H1 (cell line): ENCODE measurements around the gene C19orf38. TPM values are rescaled to one million over a fixed set of nuclear protein-coding genes. Genes with fewer than 3 reads are reported as not detected.

Experiments used
- CTCF ChIA-PET: fragments of 300-600 bp; sonication (Branson Sonifier 250); formaldehyde crosslinking; loops from one replicate; lab custom pipeline; 2021; ENCODE audit not compliant: partially characterized antibody; lab: Charles Lee
- POLR2A ChIA-PET: fragments of 300-600 bp; sonication (Branson Sonifier 250); formaldehyde crosslinking; loops from one replicate; lab custom pipeline; 2021; ENCODE audit warnings: inconsistent platforms; ENCODE audit not compliant: partially characterized antibody; lab: Charles Lee
- DNase-seq, 2 experiments: peaks; one replicate each; pipeline versions ENCODE4 v3.0.0 to v3.0.0-alpha.2; 2010 to 2022; ENCODE audit warnings: low spot score in 2 of 2, low read depth in 1 of 2, mixed read lengths in 1 of 2
- FAIRE-seq: peaks from 2 replicates; lab custom pipeline; 2011; peaks lifted over from hg19 to GRCh38; lab: Jason Lieb, UNC
- H2AFZ ChIP-seq: 2 replicates; pipeline ENCODE4 v1.8.1; 2012; ENCODE audit warnings: low read length, inconsistent platforms
- H2AK5ac ChIP-seq: 2 replicates; pipeline ENCODE4 v1.6.1; 2013; ENCODE audit warnings: low read depth, low read length
- H2BK120ac ChIP-seq: replicated peaks from 2 replicates; pipeline ENCODE3; 2013; ENCODE audit warnings: low read depth, low read length, inconsistent platforms
- H2BK12ac ChIP-seq: 2 replicates; pipeline ENCODE4 v1.6.1; 2013; ENCODE audit warnings: low read depth, low read length
- H2BK15ac ChIP-seq: 2 replicates; pipeline ENCODE4 v1.6.1; 2013; ENCODE audit warnings: low read length
- H2BK20ac ChIP-seq: 2 replicates; pipeline ENCODE4 v1.6.1; 2013; ENCODE audit warnings: low read length
- H2BK5ac ChIP-seq: 2 replicates; pipeline ENCODE4 v1.6.1; 2013; ENCODE audit warnings: low read depth, low read length
- H3K14ac ChIP-seq: 2 replicates; pipeline ENCODE4 v1.6.1; 2013; ENCODE audit warnings: inconsistent platforms; ENCODE audit not compliant: insufficient read length
- H3K18ac ChIP-seq: 2 replicates; pipeline ENCODE4 v1.6.1; 2013; ENCODE audit warnings: low read length; ENCODE audit errors: extremely low read depth
- H3K23ac ChIP-seq: 2 replicates; pipeline ENCODE4 v1.6.1; 2013; ENCODE audit warnings: inconsistent platforms; ENCODE audit not compliant: insufficient read length
- H3K23me2 ChIP-seq: 2 replicates; pipeline ENCODE4 v1.6.1; 2013; ENCODE audit warnings: low read depth, low read length
- H3K27ac ChIP-seq: 2 replicates; pipeline ENCODE4 v1.6.1; 2011; ENCODE audit warnings: low read depth, low read length, inconsistent platforms
- H3K27me3 ChIP-seq, 4 experiments: replicated peaks in 1 of 4; 1 replicate in 1 of 4; 2 replicates in 3 of 4; pipeline versions ENCODE4 v1.6.1 to v1.8.1; 2011 to 2013; ENCODE audit warnings: low read length in 3 of 4, mild to moderate bottlenecking in 3 of 4, inconsistent platforms in 2 of 4, mixed read lengths in 2 of 4, moderate library complexity in 1 of 4; ENCODE audit not compliant: control insufficient read depth in 3 of 4, insufficient read depth in 3 of 4; ENCODE audit errors: extremely low read depth in 1 of 4
- H3K36me3 ChIP-seq, 4 experiments: 2 replicates each; pipeline versions ENCODE4 v1.6.1 to v1.8.1; 2011 to 2013; ENCODE audit warnings: mild to moderate bottlenecking in 4 of 4, low read length in 3 of 4, moderate library complexity in 2 of 4, control low read depth in 1 of 4, inconsistent platforms in 1 of 4; ENCODE audit not compliant: insufficient read depth in 4 of 4, control insufficient read depth in 2 of 4
- H3K4ac ChIP-seq: replicated peaks from 2 replicates; pipeline ENCODE3; 2013; ENCODE audit warnings: low read length, low read depth, mixed read lengths, inconsistent platforms; ENCODE audit not compliant: insufficient read length
- H3K4me1 ChIP-seq, 4 experiments: replicated peaks in 1 of 4; 1 replicate in 1 of 4; 2 replicates in 3 of 4; pipeline versions ENCODE4 v1.6.1 to v1.8.1; 2011 to 2013; ENCODE audit warnings: low read length in 3 of 4, inconsistent platforms in 2 of 4, mixed read lengths in 1 of 4; ENCODE audit not compliant: insufficient read depth in 4 of 4, control insufficient read depth in 3 of 4
- H3K4me2 ChIP-seq, 2 experiments: 2 replicates each; pipeline versions ENCODE4 v1.6.1 to v1.8.1; 2011 to 2013; ENCODE audit warnings: low read depth in 2 of 2, low read length in 2 of 2, control low read depth in 1 of 2, inconsistent platforms in 1 of 2, mild to moderate bottlenecking in 1 of 2; ENCODE audit not compliant: insufficient read depth in 1 of 2
- H3K4me3 ChIP-seq, 4 experiments: fragments of 200-600, 300-600 bp in 1 of 4; sonication (generic), shearing (Covaris generic), sonication (Bioruptor Twin) in 1 of 4; 2 replicates each; pipeline versions ENCODE4 v1.5.1 to v1.8.1; 2011 to 2016; ENCODE audit warnings: low read length in 4 of 4, low read depth in 3 of 4, control low read depth in 2 of 4, inconsistent platforms in 2 of 4, mild to moderate bottlenecking in 2 of 4, mixed read lengths in 1 of 4, moderate library complexity in 1 of 4; ENCODE audit not compliant: insufficient read depth in 2 of 4; ENCODE audit errors: extremely low read depth in 1 of 4
- H3K56ac ChIP-seq: replicated peaks from 2 replicates; pipeline ENCODE3; 2013; ENCODE audit warnings: low read depth, mild to moderate bottlenecking, mixed read lengths, low read length, inconsistent platforms; ENCODE audit not compliant: insufficient read length
- H3K79me1 ChIP-seq: 2 replicates; pipeline ENCODE4 v1.6.1; 2013; ENCODE audit warnings: low read depth, low read length, control low read depth
- H3K79me2 ChIP-seq, 2 experiments: 2 replicates each; pipeline versions ENCODE4 v1.6.1 to v1.8.1; 2012 to 2013; ENCODE audit warnings: low read length in 2 of 2, mild to moderate bottlenecking in 2 of 2, inconsistent platforms in 1 of 2; ENCODE audit not compliant: insufficient read depth in 2 of 2, control insufficient read depth in 1 of 2
- H3K9ac ChIP-seq, 4 experiments: replicated peaks in 1 of 4; 1 replicate in 1 of 4; 2 replicates in 3 of 4; pipeline versions ENCODE4 v1.6.1 to v1.8.1; 2011 to 2013; ENCODE audit warnings: low read depth in 3 of 4, low read length in 3 of 4, control low read depth in 2 of 4, mild to moderate bottlenecking in 2 of 4, moderate library complexity in 2 of 4, inconsistent platforms in 1 of 4; ENCODE audit errors: extremely low read depth in 1 of 4
- H3K9me3 ChIP-seq, 2 experiments: 2 replicates each; pipeline versions ENCODE4 v1.6.1 to v1.8.1; 2012 to 2013; ENCODE audit warnings: mild to moderate bottlenecking in 2 of 2, moderate library complexity in 2 of 2, control low read depth in 1 of 2, inconsistent platforms in 1 of 2, low read depth in 1 of 2, low read length in 1 of 2, mixed read lengths in 1 of 2; ENCODE audit not compliant: insufficient read depth in 2 of 2
- H4K20me1 ChIP-seq, 2 experiments: replicated peaks in 1 of 2; 2 replicates each; pipeline versions ENCODE3 to v1.8.1; 2011 to 2013; ENCODE audit warnings: inconsistent platforms in 2 of 2, low read length in 2 of 2, mild to moderate bottlenecking in 1 of 2; ENCODE audit not compliant: insufficient read depth in 2 of 2, control insufficient read depth in 1 of 2
- H4K5ac ChIP-seq: 2 replicates; pipeline ENCODE4 v1.6.1; 2013; ENCODE audit warnings: low read length, low read depth, mixed read lengths, inconsistent platforms; ENCODE audit not compliant: insufficient read length
- H4K8ac ChIP-seq: 2 replicates; pipeline ENCODE4 v1.8.0; 2013; ENCODE audit warnings: mild to moderate bottlenecking, moderate library complexity, low read length, inconsistent platforms; ENCODE audit not compliant: insufficient read depth; ENCODE audit errors: extremely low read depth
- H4K91ac ChIP-seq: replicated peaks from 2 replicates; pipeline ENCODE3; 2013; ENCODE audit warnings: low read length, mixed read lengths, inconsistent platforms; ENCODE audit not compliant: insufficient read length
- POLR2AphosphoS5 ChIP-seq: IDR thresholded peaks from 2 replicates; pipeline ENCODE4 v1.6.1; 2011; ENCODE audit warnings: low read depth, low read length
- SIX5 ChIP-seq: IDR thresholded peaks from 2 replicates; pipeline ENCODE4 v1.6.1; 2011; ENCODE audit warnings: mild to moderate bottlenecking, low read depth, low read length
- WGBS, 2 experiments: shearing (Covaris generic) in 1 of 2; methylation state at CpG; one replicate each; pipeline versions ENCODE4 v1.1.6 to v1.1.7; 2013 to 2015; ENCODE audit warnings: low lambda C conversion rate in 2 of 2, mixed read lengths in 2 of 2, inconsistent platforms in 1 of 2, low coverage in 1 of 2, missing lambda C conversion rate in 1 of 2; ENCODE audit not compliant: insufficient replicate concordance in 2 of 2, insufficient coverage in 1 of 2, insufficient read length in 1 of 2; ENCODE audit errors: extremely low coverage in 1 of 2, missing lambda C conversion rate in 1 of 2; 5-methylcytosine and 5-hydroxymethylcytosine counted together
- polyA plus RNA-seq, 7 experiments: library from polyadenylated mRNA; depleted of rRNA in 3 of 7; stranded (reverse) in 5 of 7; unstranded in 2 of 7; fragments of >200 nt in 5 of 7; fragments of 200-250 nt in 2 of 7; gene quantifications; 1 replicate in 5 of 7; 2 replicates in 1 of 7; 4 replicates in 1 of 7; pipeline versions ENCODE4 v1.2.1 to v1.2.3, GENCODE V29; 2011 to 2013; ENCODE audit warnings: missing spikeins in 2 of 7, mixed read lengths in 2 of 7
- total RNA-seq: library from RNA; stranded (reverse); fragmentation: NEBNext Ultra II Directional; extraction: Animal tissue kit (Norgen Biotek cat#: 25700); gene quantifications from 2 replicates; pipeline ENCODE4 v1.2.1, GENCODE V29; 2021
- TF ChIP-seq, protein P1 (sequence below), 3 experiments: IDR thresholded peaks; 1 replicate in 2 of 3; 2 replicates in 1 of 3; pipeline versions ENCODE4 v1.5.1 to v1.6.1; 2011; ENCODE audit warnings: low read length in 3 of 3, mild to moderate bottlenecking in 3 of 3, inconsistent platforms in 2 of 3, low read depth in 1 of 3, moderate library complexity in 1 of 3; ENCODE audit not compliant: insufficient read depth in 1 of 3; ENCODE audit errors: control extremely low read depth in 1 of 3

C19orf38 gene
- total and polyA plus RNA-seq, 2 of the 8 experiments (the other 6 are each of a cell fraction or from before 2014, with no cell fraction given) = 0.53 TPM; not detected in 1

DNA sequence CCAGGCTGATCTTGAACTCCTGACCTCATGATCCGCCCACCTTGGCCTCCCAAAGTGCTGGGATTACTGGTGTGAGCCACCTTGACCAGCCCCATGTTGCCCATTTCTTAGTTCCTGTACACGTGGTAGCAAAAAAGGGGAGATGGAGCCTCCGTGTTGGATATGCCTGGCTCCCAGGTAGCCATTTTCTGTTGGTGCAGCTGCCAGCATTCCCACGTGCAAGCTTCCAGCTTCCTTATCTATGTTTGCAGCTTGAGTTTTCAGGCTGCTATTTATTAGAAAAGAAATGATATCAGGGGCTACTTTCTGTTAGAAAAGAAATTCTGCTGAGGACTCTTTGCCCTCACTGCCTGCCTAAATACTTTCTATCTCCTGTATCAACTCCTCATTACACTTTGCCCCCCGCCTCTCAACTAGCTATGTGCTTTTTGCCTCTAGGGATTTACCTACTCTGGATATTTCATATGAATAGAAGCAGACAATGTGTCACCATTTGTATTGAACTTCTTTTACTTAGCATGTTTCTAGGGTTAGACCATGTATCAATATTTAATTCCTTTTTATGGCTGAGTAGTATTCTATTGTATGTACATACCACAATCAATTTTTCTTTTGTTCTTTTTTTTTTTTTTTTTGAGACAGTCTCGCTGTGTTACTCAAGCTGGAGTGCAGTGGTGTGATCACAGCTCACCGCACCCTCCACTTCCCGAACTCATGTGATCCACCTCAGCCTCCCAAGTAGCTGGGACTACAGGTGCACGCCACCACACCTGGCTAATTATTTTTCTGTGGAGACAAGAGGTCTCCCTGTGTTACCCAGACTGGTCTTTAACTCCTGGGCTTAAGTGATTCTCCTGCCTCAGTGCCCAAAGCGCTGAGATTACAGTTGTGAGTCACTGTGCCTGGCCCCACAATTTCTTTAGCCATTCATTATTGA lies 8.8 kb upstream of the C19orf38 start:
- Histone ChIP-seq H4K8ac (no peak overlapping the region), H3K56ac (no peak overlapping the region), H2BK12ac (no peak overlapping the region), H2BK20ac (no peak overlapping the region), H3K4ac (no peak overlapping the region), H3K4me3 (no peak overlapping the region), H3K79me2 (no peaks in the 10 kb centered on the region), H3K9ac (no peak overlapping the region), H3K4me1 (peaks cover 3 to 10% (median 6%) of the 10 kb centered on the region in 4 experiments), H4K20me1 (peaks cover 0 to 5% of the 10 kb centered on the region in 2 experiments), H3K18ac (no peak overlapping the region), H3K14ac (no peak overlapping the region), H2BK15ac (no peak overlapping the region), H3K23ac (no peak overlapping the region), H3K23me2 (peaks cover 8% of the 10 kb centered on the region; the same call in 1 of the 2 replicates), H3K4me2 (no peak overlapping the region), H3K27ac (no peak overlapping the region), H2AFZ (no peak overlapping the region), H3K36me3 (no peaks in the 10 kb centered on the region; a peak in 1 of 8 replicates), H2AK5ac (no peak overlapping the region), H4K5ac (no peak overlapping the region), H2BK5ac (no peak overlapping the region), H4K91ac (no peak overlapping the region), H2BK120ac (no peak overlapping the region), H3K27me3 (peaks cover 0 to 4% (median 0%) of the 10 kb centered on the region in 4 experiments; a peak in 1 of 7 replicates), H3K9me3 (peaks cover 0 to 4% of the 10 kb centered on the region in 2 experiments; a peak in 1 of 4 replicates), H3K79me1 (peaks cover 4% of the 10 kb centered on the region; the same call in 1 of the 2 replicates)
- CTCF ChIA-PET = interaction anchor here (2.1 to 21.2 kb wide), 3 partner anchors 11 to 26 kb away, joined by 7 to 249 read pairs (median 77); no protein-coding TSS in a partner anchor
- 86% methylated on average over 10 of the region's 10 CpGs; no CpG with 5 or more reads in 1 of the 2 experiments for WGBS, 2 experiments
- POLR2A ChIA-PET = interaction anchor here (0.6 to 1.4 kb wide), 3 partner anchors 13 to 112 kb away, joined by 3 read pairs; no protein-coding TSS in a partner anchor
- no peak for TF ChIP-seq POLR2AphosphoS5
- TF ChIP-seq, protein P1, sequence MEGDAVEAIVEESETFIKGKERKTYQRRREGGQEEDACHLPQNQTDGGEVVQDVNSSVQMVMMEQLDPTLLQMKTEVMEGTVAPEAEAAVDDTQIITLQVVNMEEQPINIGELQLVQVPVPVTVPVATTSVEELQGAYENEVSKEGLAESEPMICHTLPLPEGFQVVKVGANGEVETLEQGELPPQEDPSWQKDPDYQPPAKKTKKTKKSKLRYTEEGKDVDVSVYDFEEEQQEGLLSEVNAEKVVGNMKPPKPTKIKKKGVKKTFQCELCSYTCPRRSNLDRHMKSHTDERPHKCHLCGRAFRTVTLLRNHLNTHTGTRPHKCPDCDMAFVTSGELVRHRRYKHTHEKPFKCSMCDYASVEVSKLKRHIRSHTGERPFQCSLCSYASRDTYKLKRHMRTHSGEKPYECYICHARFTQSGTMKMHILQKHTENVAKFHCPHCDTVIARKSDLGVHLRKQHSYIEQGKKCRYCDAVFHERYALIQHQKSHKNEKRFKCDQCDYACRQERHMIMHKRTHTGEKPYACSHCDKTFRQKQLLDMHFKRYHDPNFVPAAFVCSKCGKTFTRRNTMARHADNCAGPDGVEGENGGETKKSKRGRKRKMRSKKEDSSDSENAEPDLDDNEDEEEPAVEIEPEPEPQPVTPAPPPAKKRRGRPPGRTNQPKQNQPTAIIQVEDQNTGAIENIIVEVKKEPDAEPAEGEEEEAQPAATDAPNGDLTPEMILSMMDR (IDR thresholded peaks at IDR 0.05; ENCODE audit: control extremely low read depth in 1 of 3, insufficient read depth in 1 of 3, low read depth in 1 of 3, low read length in 3 of 3) = no peak
- TF ChIP-seq SIX5 = no peak
- DNase-seq (no peak), FAIRE-seq (no peak)
